AG04449 (cell line): ENCODE data around the gene TAMALIN.
A peak's percentile ranks its signal among the peaks of the same experiment; 100 is the strongest.

ENCODE experiments used
- CTCF ChIA-PET: fragments of 350-600 bp; formaldehyde crosslinking; extraction: SDS; loops from one replicate; lab custom pipeline; 2021; ENCODE audit warnings: antibody characterized with exemption; lab: Yijun Ruan, JAX
- POLR2A ChIA-PET: fragments of 400-600, 350-600 bp; formaldehyde crosslinking; extraction: SDS; loops from one replicate; lab custom pipeline; 2020; ENCODE audit warnings: antibody characterized with exemption, inconsistent platforms; lab: Yijun Ruan, JAX
- DNase-seq: peaks from one replicate; pipeline ENCODE4 v3.0.0-alpha.2; 2010; ENCODE audit warnings: low read depth, low spot score
- H3K4me3 ChIP-seq: 2 replicates; pipeline ENCODE4 v1.5.1; 2011; ENCODE audit warnings: low read depth, mild to moderate bottlenecking, control low read depth, low read length
- TF ChIP-seq, protein P1 (sequence below): IDR thresholded peaks from one replicate; pipeline ENCODE4 v1.5.1; 2011; ENCODE audit warnings: mild to moderate bottlenecking, moderate library complexity, low read length, control low read depth, inconsistent platforms; ENCODE audit not compliant: insufficient read depth; ENCODE audit errors: missing control alignments

The TAMALIN gene

GRCh38 chr12:52024845-52025230 lies 18.1 kb downstream of the TAMALIN start:
- TF ChIP-seq, protein P1, sequence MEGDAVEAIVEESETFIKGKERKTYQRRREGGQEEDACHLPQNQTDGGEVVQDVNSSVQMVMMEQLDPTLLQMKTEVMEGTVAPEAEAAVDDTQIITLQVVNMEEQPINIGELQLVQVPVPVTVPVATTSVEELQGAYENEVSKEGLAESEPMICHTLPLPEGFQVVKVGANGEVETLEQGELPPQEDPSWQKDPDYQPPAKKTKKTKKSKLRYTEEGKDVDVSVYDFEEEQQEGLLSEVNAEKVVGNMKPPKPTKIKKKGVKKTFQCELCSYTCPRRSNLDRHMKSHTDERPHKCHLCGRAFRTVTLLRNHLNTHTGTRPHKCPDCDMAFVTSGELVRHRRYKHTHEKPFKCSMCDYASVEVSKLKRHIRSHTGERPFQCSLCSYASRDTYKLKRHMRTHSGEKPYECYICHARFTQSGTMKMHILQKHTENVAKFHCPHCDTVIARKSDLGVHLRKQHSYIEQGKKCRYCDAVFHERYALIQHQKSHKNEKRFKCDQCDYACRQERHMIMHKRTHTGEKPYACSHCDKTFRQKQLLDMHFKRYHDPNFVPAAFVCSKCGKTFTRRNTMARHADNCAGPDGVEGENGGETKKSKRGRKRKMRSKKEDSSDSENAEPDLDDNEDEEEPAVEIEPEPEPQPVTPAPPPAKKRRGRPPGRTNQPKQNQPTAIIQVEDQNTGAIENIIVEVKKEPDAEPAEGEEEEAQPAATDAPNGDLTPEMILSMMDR: no peak
- POLR2A ChIA-PET: interaction anchor here (0.7 to 1.4 kb wide), 5 partner anchors 15 to 64 kb away, joined by 3 to 7 read pairs (median 3); no protein-coding TSS in a partner anchor
- CTCF ChIA-PET: interaction anchor here (0.7 to 32.6 kb wide), 37 partner anchors 0 to 958 kb away, joined by 3 to 1695 read pairs (median 5); partner anchors contain the start of genes ANKRD33, ATG101, NR4A1 and SMIM41
- no peak for DNase-seq
- no peak overlapping the region for H3K4me3 ChIP-seq

GRCh38 chr12:52026263-52026662 lies 19.5 kb downstream of the TAMALIN start:
- ChIA-PET POLR2A (interaction anchor here (1.2 kb wide), 1 partner anchor 57 kb away, joined by 4 read pairs; no protein-coding TSS in a partner anchor), CTCF (interaction anchor here (0.9 to 32.6 kb wide), 27 partner anchors 1 to 858 kb away, joined by 3 to 1695 read pairs (median 11); partner anchors contain the start of genes ANKRD33, ATG101, NR4A1 and SMIM41)
- DNase-seq: no peak
- TF ChIP-seq, protein P1: no peak
- H3K4me3 ChIP-seq: no peak overlapping the region

DNA sequence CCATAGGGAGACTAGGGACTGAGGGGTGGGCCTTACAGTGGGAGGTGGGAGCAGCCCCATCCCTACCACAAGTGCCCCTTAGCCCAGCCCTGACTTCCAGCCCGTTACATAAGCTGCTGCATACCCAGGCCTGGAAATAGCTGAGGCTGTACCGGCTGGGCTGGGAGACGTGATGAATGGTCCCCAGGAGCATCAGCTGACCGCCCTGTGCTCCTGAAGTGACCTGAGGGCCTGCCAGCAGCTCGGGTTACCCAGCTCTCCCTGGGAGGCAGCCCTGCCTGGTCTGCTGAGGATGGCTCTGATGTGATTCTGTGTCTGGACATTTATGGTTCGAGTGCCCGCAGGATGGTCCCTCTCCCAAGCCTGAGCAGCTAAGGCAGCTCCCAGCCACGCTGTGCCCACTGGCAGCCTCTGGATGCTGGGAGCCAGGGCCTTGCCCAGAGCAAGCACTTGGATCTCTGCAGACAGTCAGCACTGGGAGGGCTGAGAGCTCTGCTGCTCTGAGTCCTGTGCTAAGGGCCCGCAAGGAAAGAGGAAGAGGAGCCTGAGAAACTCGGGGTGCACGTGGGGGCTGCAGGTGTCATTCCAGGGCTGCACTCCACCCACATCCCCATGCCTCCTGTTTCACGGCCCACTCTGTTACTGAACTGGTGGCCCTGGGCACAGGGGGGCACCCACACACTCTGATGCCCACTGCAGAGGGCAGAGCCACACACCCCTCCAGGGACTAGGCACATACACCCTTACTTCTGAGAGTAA lies 20.5 kb downstream of the TAMALIN start:
- TF ChIP-seq, protein P1: no peak
- POLR2A ChIA-PET: no interaction called here
- H3K4me3 ChIP-seq: no peak overlapping the region
- no peak for DNase-seq
- CTCF ChIA-PET: interaction anchor here (0.8 to 32.6 kb wide), 11 partner anchors 12 to 857 kb away, joined by 3 to 1695 read pairs (median 155); partner anchors contain the start of genes ANKRD33, ATG101, NR4A1 and SMIM41

DNA sequence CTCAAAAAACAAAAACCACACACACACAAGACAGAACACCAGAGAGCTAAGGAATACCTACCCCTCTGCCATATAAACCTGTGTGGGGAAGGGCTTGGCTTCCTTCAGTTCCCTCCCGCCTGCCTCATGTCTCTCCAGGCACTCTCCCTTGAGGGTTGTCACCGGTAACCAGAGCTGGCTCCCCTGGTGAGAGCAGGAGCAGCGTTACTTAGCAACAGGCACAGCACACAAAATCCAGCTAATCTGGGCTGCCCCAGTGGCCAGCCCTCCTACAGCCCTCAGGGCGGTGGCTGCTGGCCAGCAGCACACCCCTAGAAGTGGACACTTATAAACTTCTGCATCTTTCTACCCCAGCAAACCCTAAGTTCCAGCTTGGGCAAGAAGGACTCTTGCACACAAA lies 22.9 kb downstream of the TAMALIN start:
- CTCF ChIA-PET: interaction anchor here (1.0 to 32.6 kb wide), 10 partner anchors 9 to 851 kb away, joined by 3 to 1695 read pairs (median 170); partner anchors contain the start of genes ANKRD33, ATG101, NR4A1 and SMIM41
- POLR2A ChIA-PET: interaction anchor here (0.8 kb wide), 1 partner anchor 11 kb away, joined by 3 read pairs; no protein-coding TSS in a partner anchor
- DNase-seq: no peak
- TF ChIP-seq, protein P1: no peak
- H3K4me3 ChIP-seq: no peak overlapping the region

DNA sequence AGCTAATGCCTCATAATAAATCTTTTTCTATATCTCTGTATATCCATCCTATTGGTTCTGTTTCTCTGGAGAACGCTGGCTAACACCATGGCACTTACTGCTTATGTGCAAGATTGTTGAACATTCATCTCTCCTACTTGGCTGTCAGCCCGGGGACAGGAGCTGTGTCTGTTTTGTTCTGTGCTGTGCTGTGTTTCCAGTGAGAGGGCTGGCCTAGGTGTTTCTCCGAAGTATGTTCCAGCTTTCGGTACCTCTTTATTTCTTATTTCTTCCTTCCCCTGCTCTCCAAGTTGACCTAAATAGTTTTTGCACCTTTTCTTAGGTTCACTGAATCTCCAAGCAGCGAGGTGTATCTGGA lies 25.7 kb downstream of the TAMALIN start:
- ChIA-PET POLR2A (interaction anchor here (0.7 to 1.5 kb wide), 7 partner anchors 9 to 115 kb away, joined by 3 to 11 read pairs (median 3); partner anchors contain the start of genes ATG101 and NR4A1), CTCF (interaction anchor here (0.8 to 32.6 kb wide), 8 partner anchors 9 to 847 kb away, joined by 3 to 1695 read pairs (median 210); partner anchors contain the start of genes ATG101, NR4A1, SMIM41 and TAMALIN)
- no peak for DNase-seq
- TF ChIP-seq, protein P1: no peak
- peak overlapping the region; percentile 42 for H3K4me3 ChIP-seq
